ENCODE results near the gene C16orf96. TPM values are rescaled to one million over a fixed set of nuclear protein-coding genes. Genes with fewer than 3 reads are reported as not detected.

Gene C16orf96
- total RNA-seq (ENCODE audit: low replicate concordance): under 0.01 TPM in 1 of 2 replicates, not detected in the other

GRCh38 chr16:4556112-4556511 is at the start of gene C16orf96:
Gene C16orf96 (plus strand): TSS chr16:4556340. CDS start chr16:4556490, 150 bp downstream.

GRCh38 chr16:4538350-4539235 is 17.5 kb upstream of the C16orf96 start, which contains the start of gene CDIP1:
Gene CDIP1 (minus strand): TSS chr16:4538773. CDS start chr16:4514130, 24,643 bp downstream.

GRCh38 chr16:4614571-4615383 is 58.6 kb downstream of the C16orf96 start, which contains the start of gene UBALD1:
Gene UBALD1 (minus strand): TSS chr16:4614888. CDS start chr16:4614797, 91 bp downstream.

GRCh38 chr16:4624015-4624826 is 68.1 kb downstream of the C16orf96 start, which contains the start of gene MGRN1:
Gene MGRN1 (plus strand): TSS chr16:4624826. CDS start chr16:4624961, 135 bp downstream.

Other genes with a start within 250 kb of the C16orf96 start
- 0.70 and 3.4 TPM in 2 replicates for gene GLIS2, start 240.3 kb upstream of the C16orf96 start, total RNA-seq (ENCODE audit: low replicate concordance)
- gene PAM16, start 205.0 kb upstream of the C16orf96 start, total RNA-seq (ENCODE audit: low replicate concordance): 10.2 and 36.5 TPM in 2 replicates
- 34.6 and 59.0 TPM in 2 replicates for gene VASN, start 184.5 kb upstream of the C16orf96 start, total RNA-seq (ENCODE audit: low replicate concordance)
- 10.7 and 16.6 TPM in 2 replicates for gene CORO7, start 139.7 kb upstream of the C16orf96 start, total RNA-seq (ENCODE audit: low replicate concordance)
- 38.8 and 42.6 TPM in 2 replicates for gene DNAJA3, start 130.5 kb upstream of the C16orf96 start, total RNA-seq (ENCODE audit: low replicate concordance)
- 64.0 and 65.9 TPM in 2 replicates for gene NMRAL1, start 81.7 kb upstream of the C16orf96 start, total RNA-seq (ENCODE audit: low replicate concordance)
- gene HMOX2, start 79.9 kb upstream of the C16orf96 start, total RNA-seq (ENCODE audit: low replicate concordance): 33.6 and 70.6 TPM in 2 replicates
- 6.6 and 7.2 TPM in 2 replicates for gene CDIP1, start 17.6 kb upstream of the C16orf96 start, total RNA-seq (ENCODE audit: low replicate concordance)
- 3.2 and 7.1 TPM in 2 replicates for gene UBALD1, start 58.5 kb downstream of the C16orf96 start, total RNA-seq (ENCODE audit: low replicate concordance)
- gene MGRN1, start 68.5 kb downstream of the C16orf96 start, total RNA-seq (ENCODE audit: low replicate concordance): 20.6 and 25.4 TPM in 2 replicates
- 17.7 and 24.3 TPM in 2 replicates for gene NUDT16L1, start 137.2 kb downstream of the C16orf96 start, total RNA-seq (ENCODE audit: low replicate concordance)
- gene ANKS3, start 177.9 kb downstream of the C16orf96 start, total RNA-seq (ENCODE audit: low replicate concordance): 27.2 and 30.7 TPM in 2 replicates
- gene DNAAF8, start 178.2 kb downstream of the C16orf96 start, total RNA-seq (ENCODE audit: low replicate concordance): 0.47 and 1.1 TPM in 2 replicates
- gene ZNF500, start 210.8 kb downstream of the C16orf96 start, total RNA-seq (ENCODE audit: low replicate concordance): 4.7 and 5.6 TPM in 2 replicates
- gene SEPTIN12, start 232.0 kb downstream of the C16orf96 start, total RNA-seq (ENCODE audit: low replicate concordance): not detected in 2 replicates
- not detected in 2 replicates for gene SMIM22, start 239.0 kb downstream of the C16orf96 start, total RNA-seq (ENCODE audit: low replicate concordance)
- 8.3 and 16.6 TPM in 2 replicates for gene ROGDI, start 246.3 kb downstream of the C16orf96 start, total RNA-seq (ENCODE audit: low replicate concordance)